ENCODE results near the gene CCNB1IP1. TPM values are rescaled to one million over a fixed set of nuclear protein-coding genes. Genes with fewer than 3 reads are reported as not detected.

The CCNB1IP1 gene
- total RNA-seq, 1 experiment from 2014 or later = 77.0 TPM

DNA sequence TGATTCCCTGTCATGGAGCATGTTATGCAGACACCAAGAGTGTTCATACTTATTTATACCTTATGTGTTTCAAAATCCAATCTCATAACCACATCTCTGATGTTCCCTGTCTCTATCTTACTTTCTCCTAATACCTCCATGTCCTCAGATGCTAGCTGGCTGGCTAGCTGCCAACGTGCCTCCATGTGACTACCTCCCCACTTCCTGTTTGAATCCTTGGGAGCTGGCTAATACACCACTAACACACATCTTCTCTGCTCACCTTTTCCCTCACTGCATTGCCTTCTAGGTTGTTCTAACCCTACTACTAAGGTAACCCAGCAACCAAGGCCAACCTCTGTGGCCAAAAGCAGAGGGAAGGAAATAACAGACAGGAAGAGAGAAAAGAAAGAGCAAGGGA lies 54.7 kb downstream of the CCNB1IP1 start:
- DNase-seq (ENCODE audit: low read depth, low spot score) = no peak
- ChIA-PET RAD21 (ENCODE audit: low non-redundant PET in 1 of 2, low total read pairs in 2 of 2, uncharacterized antibody in 2 of 2, unreplicated experiment in 2 of 2) (no interaction called here), POLR2A (no interaction called here), CTCF (interaction anchor here (0.9 kb wide), 1 partner anchor 55 kb away, joined by 3 read pairs; no protein-coding TSS in a partner anchor)
- TF ChIP-seq YY1 (IDR thresholded peaks at IDR 0.05; ENCODE audit: extremely low read depth, insufficient replicate concordance, low read depth, low read length) (no peak), RAD21 (IDR thresholded peaks at IDR 0.05; ENCODE audit: low read depth) (no peak), ZFX (IDR thresholded peaks at IDR 0.05) (no peak), JUND (IDR thresholded peaks at IDR 0.05) (no peak), EZH2 (IDR thresholded peaks at IDR 0.05) (no peak), CBX3 (IDR thresholded peaks at IDR 0.05; ENCODE audit: low read depth) (no peak)
- TF ChIP-seq, protein P1, sequence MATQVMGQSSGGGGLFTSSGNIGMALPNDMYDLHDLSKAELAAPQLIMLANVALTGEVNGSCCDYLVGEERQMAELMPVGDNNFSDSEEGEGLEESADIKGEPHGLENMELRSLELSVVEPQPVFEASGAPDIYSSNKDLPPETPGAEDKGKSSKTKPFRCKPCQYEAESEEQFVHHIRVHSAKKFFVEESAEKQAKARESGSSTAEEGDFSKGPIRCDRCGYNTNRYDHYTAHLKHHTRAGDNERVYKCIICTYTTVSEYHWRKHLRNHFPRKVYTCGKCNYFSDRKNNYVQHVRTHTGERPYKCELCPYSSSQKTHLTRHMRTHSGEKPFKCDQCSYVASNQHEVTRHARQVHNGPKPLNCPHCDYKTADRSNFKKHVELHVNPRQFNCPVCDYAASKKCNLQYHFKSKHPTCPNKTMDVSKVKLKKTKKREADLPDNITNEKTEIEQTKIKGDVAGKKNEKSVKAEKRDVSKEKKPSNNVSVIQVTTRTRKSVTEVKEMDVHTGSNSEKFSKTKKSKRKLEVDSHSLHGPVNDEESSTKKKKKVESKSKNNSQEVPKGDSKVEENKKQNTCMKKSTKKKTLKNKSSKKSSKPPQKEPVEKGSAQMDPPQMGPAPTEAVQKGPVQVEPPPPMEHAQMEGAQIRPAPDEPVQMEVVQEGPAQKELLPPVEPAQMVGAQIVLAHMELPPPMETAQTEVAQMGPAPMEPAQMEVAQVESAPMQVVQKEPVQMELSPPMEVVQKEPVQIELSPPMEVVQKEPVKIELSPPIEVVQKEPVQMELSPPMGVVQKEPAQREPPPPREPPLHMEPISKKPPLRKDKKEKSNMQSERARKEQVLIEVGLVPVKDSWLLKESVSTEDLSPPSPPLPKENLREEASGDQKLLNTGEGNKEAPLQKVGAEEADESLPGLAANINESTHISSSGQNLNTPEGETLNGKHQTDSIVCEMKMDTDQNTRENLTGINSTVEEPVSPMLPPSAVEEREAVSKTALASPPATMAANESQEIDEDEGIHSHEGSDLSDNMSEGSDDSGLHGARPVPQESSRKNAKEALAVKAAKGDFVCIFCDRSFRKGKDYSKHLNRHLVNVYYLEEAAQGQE (IDR thresholded peaks at IDR 0.05; ENCODE audit: low read depth) = no peak
- TF ChIP-seq, protein P2, sequence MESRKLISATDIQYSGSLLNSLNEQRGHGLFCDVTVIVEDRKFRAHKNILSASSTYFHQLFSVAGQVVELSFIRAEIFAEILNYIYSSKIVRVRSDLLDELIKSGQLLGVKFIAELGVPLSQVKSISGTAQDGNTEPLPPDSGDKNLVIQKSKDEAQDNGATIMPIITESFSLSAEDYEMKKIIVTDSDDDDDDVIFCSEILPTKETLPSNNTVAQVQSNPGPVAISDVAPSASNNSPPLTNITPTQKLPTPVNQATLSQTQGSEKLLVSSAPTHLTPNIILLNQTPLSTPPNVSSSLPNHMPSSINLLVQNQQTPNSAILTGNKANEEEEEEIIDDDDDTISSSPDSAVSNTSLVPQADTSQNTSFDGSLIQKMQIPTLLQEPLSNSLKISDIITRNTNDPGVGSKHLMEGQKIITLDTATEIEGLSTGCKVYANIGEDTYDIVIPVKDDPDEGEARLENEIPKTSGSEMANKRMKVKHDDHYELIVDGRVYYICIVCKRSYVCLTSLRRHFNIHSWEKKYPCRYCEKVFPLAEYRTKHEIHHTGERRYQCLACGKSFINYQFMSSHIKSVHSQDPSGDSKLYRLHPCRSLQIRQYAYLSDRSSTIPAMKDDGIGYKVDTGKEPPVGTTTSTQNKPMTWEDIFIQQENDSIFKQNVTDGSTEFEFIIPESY (IDR thresholded peaks at IDR 0.05; ENCODE audit: extremely low read depth, insufficient replicate concordance, low read length) = no peak
- TF ChIP-seq, protein P3, sequence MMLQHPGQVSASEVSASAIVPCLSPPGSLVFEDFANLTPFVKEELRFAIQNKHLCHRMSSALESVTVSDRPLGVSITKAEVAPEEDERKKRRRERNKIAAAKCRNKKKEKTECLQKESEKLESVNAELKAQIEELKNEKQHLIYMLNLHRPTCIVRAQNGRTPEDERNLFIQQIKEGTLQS (IDR thresholded peaks at IDR 0.05) = no peak
- TF ChIP-seq, protein P4, sequence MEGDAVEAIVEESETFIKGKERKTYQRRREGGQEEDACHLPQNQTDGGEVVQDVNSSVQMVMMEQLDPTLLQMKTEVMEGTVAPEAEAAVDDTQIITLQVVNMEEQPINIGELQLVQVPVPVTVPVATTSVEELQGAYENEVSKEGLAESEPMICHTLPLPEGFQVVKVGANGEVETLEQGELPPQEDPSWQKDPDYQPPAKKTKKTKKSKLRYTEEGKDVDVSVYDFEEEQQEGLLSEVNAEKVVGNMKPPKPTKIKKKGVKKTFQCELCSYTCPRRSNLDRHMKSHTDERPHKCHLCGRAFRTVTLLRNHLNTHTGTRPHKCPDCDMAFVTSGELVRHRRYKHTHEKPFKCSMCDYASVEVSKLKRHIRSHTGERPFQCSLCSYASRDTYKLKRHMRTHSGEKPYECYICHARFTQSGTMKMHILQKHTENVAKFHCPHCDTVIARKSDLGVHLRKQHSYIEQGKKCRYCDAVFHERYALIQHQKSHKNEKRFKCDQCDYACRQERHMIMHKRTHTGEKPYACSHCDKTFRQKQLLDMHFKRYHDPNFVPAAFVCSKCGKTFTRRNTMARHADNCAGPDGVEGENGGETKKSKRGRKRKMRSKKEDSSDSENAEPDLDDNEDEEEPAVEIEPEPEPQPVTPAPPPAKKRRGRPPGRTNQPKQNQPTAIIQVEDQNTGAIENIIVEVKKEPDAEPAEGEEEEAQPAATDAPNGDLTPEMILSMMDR (IDR thresholded peaks at IDR 0.05 in 2 of 3, conservative IDR thresholded peaks at IDR 0.05 in 1 of 3; ENCODE audit: borderline replicate concordance in 1 of 3, insufficient read depth in 1 of 3, low read depth in 2 of 3, low read length in 2 of 3) = no peak
- ATAC-seq = no peak
- intact Hi-C loops (cut with micrococcal nuclease) = no loop called here
- Histone ChIP-seq H3K4me3 (replicated peaks in 1 of 2; ENCODE audit: low read depth in 1 of 2, low read length in 2 of 2) (no peak overlapping the region), H3K27ac (ENCODE audit: low read depth, low read length) (no peak overlapping the region), H3K27me3 (ENCODE audit: insufficient read depth, low read length) (no peaks in the 10 kb centered on the region), H3K4me1 (ENCODE audit: control insufficient read depth in 1 of 2, insufficient read depth in 2 of 2, low read length in 2 of 2) (0 out of 4 replicates have a peak, but pooled peaks cover 0 to 3% of the 10 kb centered on the region in 2 experiments), H3K79me2 (ENCODE audit: insufficient read depth, low read length) (no peaks in the 10 kb centered on the region), H3K9me3 (ENCODE audit: control insufficient read depth in 1 of 2, insufficient read depth in 1 of 2, low read depth in 1 of 2, low read length in 2 of 2) (peaks cover 0 to 3% of the 10 kb centered on the region in 2 experiments; a peak in 2 of 4 replicates), H3K9me2 (ENCODE audit: insufficient read depth) (no peaks in the 10 kb centered on the region), H3K9ac (ENCODE audit: low read length) (no peak overlapping the region), H3K36me3 (ENCODE audit: control insufficient read depth in 1 of 2, insufficient read depth in 2 of 2, low read length in 2 of 2) (no peaks in the 10 kb centered on the region), H2AFZ (ENCODE audit: low read depth, low read length, poor library complexity, severe bottlenecking) (no peak overlapping the region), H3K4me2 (ENCODE audit: low read length) (no peak overlapping the region), H4K20me1 (ENCODE audit: insufficient read depth) (no peaks in the 10 kb centered on the region)
- no TSS peak for BruUV-seq (replicated peaks)
